GM21367 (cell line): ENCODE data around the gene LINC00305.

Experiments used
- ATAC-seq: cut with Tn5 transposase; IDR thresholded peaks from one replicate; pipeline ENCODE4 v1.9.1; 2021; ENCODE audit not compliant: unreplicated experiment

Gene LINC00305

GRCh38 chr18:64116571-64117175, 32.2 kb downstream of the LINC00305 start:
- ATAC-seq, result no peak

DNA sequence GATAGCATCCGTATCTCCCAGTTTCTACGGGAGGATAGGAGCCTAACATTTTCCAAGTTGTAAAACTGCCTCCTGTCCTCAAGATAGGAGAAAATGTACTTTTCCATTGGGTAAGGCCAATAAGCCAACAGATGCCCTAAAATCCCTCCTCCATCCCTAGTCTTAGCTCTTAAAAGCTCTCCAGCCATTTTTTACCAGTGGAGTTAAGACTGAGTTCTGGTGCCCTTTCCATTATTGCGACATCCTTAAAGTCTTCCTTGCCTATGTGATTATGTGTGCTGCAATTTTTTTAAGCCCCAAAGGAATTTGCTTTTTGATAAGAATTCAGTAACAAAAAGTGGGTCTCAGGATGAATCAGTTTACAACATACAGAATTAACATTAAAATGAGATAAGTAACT, 33.0 kb downstream of the LINC00305 start:
- no peak for ATAC-seq

- no peak for ATAC-seq
Observed at GRCh38 chr18:64111950-64112349, 36.9 kb downstream of the LINC00305 start.

DNA sequence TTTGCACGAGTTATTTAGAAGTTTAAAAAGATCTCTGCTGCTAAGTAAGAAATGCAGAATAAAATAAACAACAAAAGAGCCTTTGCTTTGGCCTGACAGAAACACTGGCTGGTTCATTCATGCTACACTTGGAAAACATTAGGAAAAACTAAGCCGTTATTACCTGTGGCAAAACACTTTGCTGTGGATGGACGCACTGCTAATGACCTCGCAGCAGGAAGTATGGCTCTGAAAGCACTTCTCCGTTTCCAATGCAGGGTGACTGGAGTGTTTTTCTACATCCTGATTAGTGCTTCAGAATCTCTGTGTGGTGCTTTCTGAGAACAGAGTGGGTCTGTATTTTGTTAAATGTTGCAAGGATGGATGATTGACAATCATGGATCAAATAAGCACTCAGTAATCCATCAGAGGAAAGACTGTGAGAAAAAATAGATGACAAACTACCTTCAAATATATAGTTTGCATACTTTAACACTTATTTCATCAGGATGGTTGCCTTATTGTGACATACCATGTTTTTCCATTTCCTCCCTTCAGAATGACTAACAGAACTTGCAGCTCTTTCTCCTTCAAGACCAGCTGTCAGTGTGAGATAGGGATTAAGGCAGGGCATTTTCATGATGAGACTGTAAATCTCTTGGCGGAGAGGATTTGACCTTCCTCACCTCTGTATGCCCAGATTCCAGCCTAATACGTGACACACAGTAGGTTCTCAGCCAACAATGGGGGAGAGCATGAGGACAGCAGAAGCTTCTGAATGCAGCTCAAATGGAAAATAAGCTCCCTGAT, 38.0 kb downstream of the LINC00305 start:
- ATAC-seq, result no peak

GRCh38 chr18:64103986-64104385, 44.9 kb downstream of the LINC00305 start:
- no peak for ATAC-seq

GRCh38 chr18:64100116-64100922, 48.6 kb downstream of the LINC00305 start:
- ATAC-seq, result no peak

DNA sequence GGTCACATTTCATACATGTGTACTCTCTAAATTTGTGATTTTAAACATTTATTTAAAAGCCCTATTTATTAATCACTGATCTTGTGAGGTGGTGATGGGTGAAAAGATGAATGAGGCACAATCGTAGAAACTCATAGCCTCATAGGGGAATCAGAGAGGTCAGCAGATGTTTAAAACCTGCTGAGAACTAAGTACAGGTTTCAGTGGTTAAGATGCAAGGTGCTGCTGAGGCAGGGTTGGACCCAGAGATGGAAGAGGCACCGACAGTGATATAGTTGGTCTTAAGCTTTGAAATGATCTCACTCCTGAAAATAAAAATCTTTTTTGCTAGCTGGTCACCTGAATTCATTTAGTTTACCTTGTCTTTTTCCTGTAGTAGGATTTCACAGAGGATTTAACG, 49.6 kb downstream of the LINC00305 start:
- ATAC-seq, result no peak

DNA sequence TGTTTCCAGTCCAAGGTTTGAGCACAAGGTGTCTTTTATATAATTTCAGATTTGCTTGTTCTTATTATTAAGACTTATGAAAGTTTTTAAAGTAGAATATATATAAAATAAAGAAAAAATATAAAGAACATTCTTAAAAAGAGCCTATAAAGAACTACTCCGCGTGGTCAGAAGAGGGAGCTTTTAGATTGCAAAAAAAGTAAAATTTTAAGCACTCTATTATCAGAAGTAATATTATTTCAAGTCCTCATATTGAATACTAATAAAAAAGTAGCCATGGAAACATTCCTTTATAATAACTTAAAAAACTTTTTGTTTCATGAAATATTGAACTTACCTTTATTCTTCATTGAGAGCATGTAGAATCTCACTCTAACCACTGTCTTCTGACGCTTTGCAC, 51.4 kb downstream of the LINC00305 start:
- no peak for ATAC-seq

- no peak for ATAC-seq
Observed at GRCh38 chr18:64095056-64095455, 53.8 kb downstream of the LINC00305 start.

DNA sequence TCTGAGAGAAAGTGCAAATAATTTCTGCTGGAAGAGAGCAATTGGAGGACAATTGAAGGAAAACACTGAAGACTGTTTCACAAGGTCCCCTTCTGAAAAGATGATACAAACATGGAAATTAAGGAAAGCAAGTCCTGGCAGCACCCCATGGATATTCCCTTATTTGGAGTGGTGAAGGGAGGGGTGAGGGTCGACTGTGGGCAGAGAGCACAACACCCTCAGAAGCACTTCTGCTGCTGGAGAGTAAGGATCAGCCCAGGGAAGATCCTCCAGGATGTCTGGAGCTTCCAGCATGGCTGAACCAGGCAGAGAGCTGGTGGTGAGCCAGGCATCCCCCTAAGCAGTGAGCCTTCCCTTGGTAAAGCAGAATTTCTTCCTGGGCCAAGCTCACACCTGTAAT, 54.7 kb downstream of the LINC00305 start:
- ATAC-seq, result no peak

GRCh38 chr18:64091526-64091925, 57.4 kb downstream of the LINC00305 start:
- no peak for ATAC-seq

DNA sequence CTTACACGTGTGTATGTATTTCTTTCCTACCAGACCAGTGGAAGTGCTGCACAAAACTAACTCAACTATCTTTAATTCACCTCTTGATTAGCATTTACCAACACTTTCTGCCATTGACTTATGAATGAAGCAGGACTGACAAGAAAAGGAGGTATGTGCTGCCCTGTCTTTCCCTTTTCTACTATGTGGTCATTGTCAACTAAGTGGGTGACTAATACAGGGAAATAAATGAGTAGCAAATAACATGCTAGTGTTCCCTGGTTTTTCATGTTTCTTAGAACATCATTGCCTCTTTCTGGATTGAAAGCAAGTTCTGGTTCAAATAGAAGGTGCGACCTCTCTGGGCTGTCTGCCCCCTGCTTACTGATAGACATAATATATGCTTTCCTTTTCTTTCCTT, 58.0 kb downstream of the LINC00305 start:
- no peak for ATAC-seq

GRCh38 chr18:64083916-64084315, 65.0 kb downstream of the LINC00305 start:
- no peak for ATAC-seq

DNA sequence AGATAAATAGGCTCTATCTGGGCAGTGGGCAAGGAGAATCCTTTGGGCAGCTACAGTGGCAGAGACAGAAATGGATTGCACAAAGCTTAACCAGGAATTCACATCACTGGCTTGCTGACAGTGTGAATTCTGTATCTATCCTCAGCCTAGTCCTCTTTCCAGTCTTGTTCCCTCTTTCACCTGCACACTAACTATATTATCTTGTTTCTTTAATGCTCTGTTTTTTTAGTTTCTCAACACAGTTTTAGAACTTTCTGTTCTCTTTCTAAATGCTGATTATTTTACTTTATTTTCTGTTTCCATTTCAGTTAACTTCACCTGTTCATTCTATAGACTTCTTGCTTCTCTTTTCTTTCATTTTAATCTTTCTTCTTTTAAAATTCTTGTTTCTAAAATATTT, 66.4 kb downstream of the LINC00305 start:
- ATAC-seq, result no peak

DNA sequence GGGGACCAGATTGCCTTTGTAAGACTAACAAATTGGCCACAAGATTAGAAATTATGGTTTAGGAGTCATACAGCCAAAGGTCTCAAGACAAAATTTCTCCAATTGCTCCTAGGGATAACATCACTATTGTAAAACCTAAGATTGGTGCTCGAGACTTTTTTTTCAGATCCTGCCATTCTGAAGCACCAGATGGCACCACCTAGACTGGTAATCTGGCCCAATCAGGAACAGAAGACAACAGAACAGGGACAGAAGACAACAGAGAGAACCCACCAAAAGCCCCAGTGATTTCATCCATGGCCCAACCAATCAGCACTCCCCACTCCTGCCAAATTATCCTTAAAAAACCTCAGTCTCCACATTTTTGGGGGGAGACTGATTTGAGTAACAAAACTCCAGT, 66.8 kb downstream of the LINC00305 start:
- ATAC-seq, result no peak

DNA sequence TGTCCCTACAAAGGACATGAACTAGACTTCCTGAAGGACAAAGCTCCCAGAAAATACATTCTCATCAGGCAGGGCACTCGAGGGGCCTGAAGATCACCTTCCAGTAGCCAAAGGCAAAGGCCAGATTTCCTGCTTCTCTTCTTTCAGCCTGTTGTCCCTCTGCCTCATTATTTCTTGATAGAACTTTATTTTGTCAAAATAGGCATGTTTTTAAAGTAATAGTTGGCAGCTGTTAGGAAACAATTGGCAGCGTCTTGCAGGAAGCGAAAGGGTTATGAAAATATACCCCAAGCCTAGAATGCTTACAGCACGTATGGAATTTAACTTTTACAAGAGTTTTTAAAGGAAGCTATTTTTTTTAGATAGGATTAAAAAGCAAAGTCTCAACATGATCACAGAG, 74.9 kb downstream of the LINC00305 start:
- ATAC-seq, result no peak

- no peak for ATAC-seq
Observed at GRCh38 chr18:64055019-64055418, 93.9 kb downstream of the LINC00305 start.

DNA sequence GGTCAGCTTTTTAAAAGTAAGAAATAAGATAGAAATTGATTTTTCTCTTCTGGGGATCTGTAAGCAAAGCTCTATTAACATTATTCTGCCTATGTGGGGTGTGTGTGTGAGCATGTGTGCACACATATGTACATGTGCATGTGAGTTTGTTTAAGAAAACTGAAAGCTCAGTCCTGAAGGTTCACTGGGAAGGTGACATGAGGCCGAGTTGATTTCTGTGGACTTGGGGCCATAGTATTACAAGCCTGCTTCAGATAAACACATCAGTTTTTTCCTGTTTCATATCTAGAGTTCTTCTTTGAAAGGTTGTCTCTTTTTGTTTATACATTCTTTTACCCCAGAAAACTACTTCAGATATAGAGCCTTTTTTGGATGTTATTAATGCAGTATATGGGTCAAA, 95.6 kb downstream of the LINC00305 start:
- ATAC-seq, result no peak

DNA sequence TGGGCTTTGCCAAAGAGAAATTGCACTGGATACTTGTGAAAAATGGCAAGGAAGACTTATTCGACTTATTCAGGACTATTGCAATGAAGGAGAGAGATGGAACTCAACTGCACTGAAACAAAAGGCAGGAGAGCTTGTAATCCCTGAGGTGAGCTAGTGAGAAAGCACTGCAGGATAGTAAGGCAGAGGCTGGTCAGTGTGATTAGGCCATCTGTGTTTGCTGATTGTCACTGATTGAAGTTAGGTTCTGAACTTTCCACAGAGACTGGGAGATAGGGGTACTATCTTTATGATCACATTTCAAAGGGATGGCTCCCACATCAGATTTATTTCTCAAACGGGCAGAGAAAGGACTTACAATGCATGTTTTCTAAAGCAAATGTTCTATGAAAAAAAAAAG, 96.1 kb downstream of the LINC00305 start:
- ATAC-seq, result no peak

DNA sequence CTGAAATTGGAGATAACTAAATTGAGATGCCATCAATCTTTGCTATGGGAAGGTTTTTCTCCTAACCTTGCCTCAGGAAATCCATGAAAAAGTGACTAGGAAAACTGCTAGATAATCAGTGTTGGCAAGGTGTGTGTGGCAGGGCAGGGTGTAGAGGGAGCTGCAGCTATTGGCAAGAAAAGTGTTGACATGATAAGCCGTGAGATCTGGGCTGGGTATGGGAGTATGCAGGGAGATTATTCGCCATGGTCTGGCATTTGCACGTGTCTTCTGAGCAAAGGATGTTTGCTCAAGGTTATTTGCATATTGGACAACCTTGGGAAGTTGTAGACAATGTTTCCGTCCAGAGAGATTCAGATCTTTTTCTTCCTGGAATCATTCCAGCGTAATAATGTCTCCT, 104.3 kb downstream of the LINC00305 start:
- no peak for ATAC-seq

- no peak for ATAC-seq
Observed at GRCh38 chr18:64042728-64043358, 106.0 kb downstream of the LINC00305 start.
